ENCODE results near the gene EDEM1.

- no peak for TF ChIP-seq EZH2 (IDR thresholded peaks at IDR 0.05; ENCODE audit: insufficient read depth, poor library complexity, severe bottlenecking)
- no peak for TF ChIP-seq EZH2phosphoT487 (IDR thresholded peaks at IDR 0.05; ENCODE audit: insufficient read depth, low read depth)
These were observed 4.2 kb downstream of the EDEM1 start for GRCh38 chr3:5191555-5192304.
